ENCODE results near the gene PSRC1. TPM values are rescaled to one million over a fixed set of nuclear protein-coding genes. Genes with fewer than 3 reads are reported as not detected.
A peak's percentile ranks its signal among the peaks of the same experiment; 100 is the strongest.

PSRC1 gene
- total RNA-seq, 1 donor from 2014 or later, result 1.1 TPM

DNA sequence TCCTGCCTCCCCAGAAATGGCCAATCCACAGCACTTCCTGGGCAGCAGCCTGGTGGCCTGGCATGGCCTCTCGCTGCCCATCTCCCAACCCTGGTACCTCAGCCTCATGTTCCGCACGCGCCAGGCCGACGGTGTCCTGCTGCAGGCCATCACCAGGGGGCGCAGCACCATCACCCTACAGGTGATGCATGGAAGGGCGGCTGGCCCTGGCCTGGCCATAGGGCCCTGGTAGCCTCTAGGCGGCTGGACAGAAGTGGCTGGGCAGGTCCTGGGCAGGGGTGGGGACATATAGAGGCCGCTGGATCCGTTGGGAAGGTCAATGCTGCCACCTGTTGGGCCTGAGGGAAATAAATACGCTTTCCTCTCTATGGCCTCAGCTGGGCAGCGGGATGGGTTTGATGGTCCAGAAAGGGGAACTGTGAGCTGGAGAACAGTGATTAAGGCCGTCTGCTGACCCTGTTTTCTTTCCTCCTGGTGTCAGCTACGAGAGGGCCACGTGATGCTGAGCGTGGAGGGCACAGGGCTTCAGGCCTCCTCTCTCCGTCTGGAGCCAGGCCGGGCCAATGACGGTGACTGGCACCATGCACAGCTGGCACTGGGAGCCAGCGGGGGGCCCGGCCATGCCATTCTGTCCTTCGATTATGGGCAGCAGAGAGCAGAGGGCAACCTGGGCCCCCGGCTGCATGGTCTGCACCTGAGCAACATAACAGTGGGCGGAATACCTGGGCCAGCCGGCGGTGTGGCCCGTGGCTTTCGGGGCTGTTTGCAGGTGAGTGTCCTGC lies 19.2 kb downstream of the PSRC1 start:
- Histone ChIP-seq H3K36me3 (ENCODE audit: control insufficient read depth, insufficient read depth, low read length) (peaks cover 53% of the 10 kb centered on the region), H3K27me3 (ENCODE audit: control insufficient read depth, insufficient read depth, low read length) (no peaks in the 10 kb centered on the region), H3K4me3 (ENCODE audit: low read depth, low read length) (no peak overlapping the region)
- DNase-seq (ENCODE audit: low read depth) (no peak), FAIRE-seq (peak; percentile 85)
- peak; percentile 96 for TF ChIP-seq CTCF (IDR thresholded peaks at IDR 0.05; ENCODE audit: insufficient read depth, low read length, severe bottlenecking)

- peaks cover 51% of the 10 kb centered on the region for H3K36me3 ChIP-seq (ENCODE audit: control insufficient read depth, insufficient read depth, low read length)
- no peak overlapping the region for H3K4me3 ChIP-seq (ENCODE audit: low read depth, low read length)
- FAIRE-seq (peak; percentile 62), DNase-seq (ENCODE audit: low read depth) (peak; percentile 95)
- TF ChIP-seq CTCF (IDR thresholded peaks at IDR 0.05; ENCODE audit: insufficient read depth, low read length, severe bottlenecking), result no peak
- H3K27me3 ChIP-seq (ENCODE audit: control insufficient read depth, insufficient read depth, low read length), result no peaks in the 10 kb centered on the region
Measured at GRCh38 chr1:109263234-109263596, 19.7 kb downstream of the PSRC1 start.

GRCh38 chr1:109262231-109263055 lies 20.5 kb downstream of the PSRC1 start:
- FAIRE-seq, result no peak
- Histone ChIP-seq H3K36me3 (ENCODE audit: control insufficient read depth, insufficient read depth, low read length) (peaks cover 45% of the 10 kb centered on the region), H3K4me3 (ENCODE audit: low read depth, low read length) (no peak overlapping the region), H3K27me3 (ENCODE audit: control insufficient read depth, insufficient read depth, low read length) (no peaks in the 10 kb centered on the region)
- no peak for DNase-seq (ENCODE audit: low read depth)
- no peak for TF ChIP-seq CTCF (IDR thresholded peaks at IDR 0.05; ENCODE audit: insufficient read depth, low read length, severe bottlenecking)

DNA sequence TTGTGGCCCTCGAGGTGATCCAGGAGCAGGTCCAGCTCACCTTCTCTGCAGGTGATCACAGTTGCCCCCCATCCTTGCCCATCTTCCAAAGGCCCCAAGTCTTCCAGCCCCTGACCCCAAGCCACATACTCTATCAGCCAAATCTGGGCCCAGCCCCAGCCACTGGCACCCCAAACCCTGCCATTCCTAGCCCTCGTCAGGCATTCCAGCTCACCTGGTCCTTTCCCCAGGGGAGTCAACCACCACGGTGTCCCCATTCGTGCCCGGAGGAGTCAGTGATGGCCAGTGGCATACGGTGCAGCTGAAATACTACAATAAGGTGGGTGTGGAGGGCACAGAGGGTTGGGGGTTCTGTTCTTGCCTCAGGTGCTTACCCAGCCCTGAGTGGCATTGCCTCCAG lies 21.4 kb downstream of the PSRC1 start:
- DNase-seq (ENCODE audit: low read depth), result no peak
- TF ChIP-seq CTCF (IDR thresholded peaks at IDR 0.05; ENCODE audit: insufficient read depth, low read length, severe bottlenecking), result no peak
- FAIRE-seq, result no peak
- peaks cover 40% of the 10 kb centered on the region for H3K36me3 ChIP-seq (ENCODE audit: control insufficient read depth, insufficient read depth, low read length)
- no peaks in the 10 kb centered on the region for H3K27me3 ChIP-seq (ENCODE audit: control insufficient read depth, insufficient read depth, low read length)
- H3K4me3 ChIP-seq (ENCODE audit: low read depth, low read length), result no peak overlapping the region

DNA sequence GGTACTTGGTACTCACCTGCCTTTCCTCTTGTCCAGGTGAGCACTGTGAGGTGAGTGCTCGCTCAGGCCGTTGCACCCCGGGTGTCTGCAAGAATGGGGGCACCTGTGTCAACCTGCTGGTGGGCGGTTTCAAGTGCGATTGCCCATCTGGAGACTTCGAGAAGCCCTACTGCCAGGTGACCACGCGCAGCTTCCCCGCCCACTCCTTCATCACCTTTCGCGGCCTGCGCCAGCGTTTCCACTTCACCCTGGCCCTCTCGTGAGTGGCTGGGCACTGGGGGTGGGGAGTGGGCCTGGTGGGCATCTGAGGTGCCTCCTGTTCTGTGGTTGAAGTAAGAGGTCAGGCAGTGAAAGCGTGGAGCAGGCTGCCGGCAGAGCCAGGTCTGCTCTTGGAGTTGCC lies 21.9 kb downstream of the PSRC1 start:
- FAIRE-seq (no peak), DNase-seq (ENCODE audit: low read depth) (no peak)
- peaks cover 37% of the 10 kb centered on the region for H3K36me3 ChIP-seq (ENCODE audit: control insufficient read depth, insufficient read depth, low read length)
- TF ChIP-seq CTCF (IDR thresholded peaks at IDR 0.05; ENCODE audit: insufficient read depth, low read length, severe bottlenecking), result no peak
- no peak overlapping the region for H3K4me3 ChIP-seq (ENCODE audit: low read depth, low read length)
- no peaks in the 10 kb centered on the region for H3K27me3 ChIP-seq (ENCODE audit: control insufficient read depth, insufficient read depth, low read length)
